ENCODE measurements around the gene SMARCC2. TPM values are rescaled to one million over a fixed set of nuclear protein-coding genes. Genes with fewer than 3 reads are reported as not detected.

The SMARCC2 gene
- total RNA-seq, 1 experiment from 2014 or later: 38.4 TPM

GRCh38 chr12:56129206-56129941 lies 59.9 kb downstream of the SMARCC2 start:
- POLR2A ChIA-PET (ENCODE audit: unreplicated experiment): interaction anchor here (0.6 to 0.7 kb wide), 3 partner anchors 29 to 222 kb away, joined by 4 to 6 read pairs (median 5); partner anchors contain the start of gene MYL6
- H3K9ac ChIP-seq (ENCODE audit: low read length): peak overlapping the region; percentile 84
- no TSS peak for BruUV-seq (replicated peaks)
- DNase-seq: peak; percentile 62
- H3K9me3 ChIP-seq (ENCODE audit: low read length): no peaks in the 10 kb centered on the region
- H3K27ac ChIP-seq (ENCODE audit: low read length): no peak overlapping the region; the same call in 1 of the 2 replicates
- CTCF ChIA-PET: no interaction called here
- no peaks in the 10 kb centered on the region for H3K27me3 ChIP-seq (ENCODE audit: low read length)
- no peaks in the 10 kb centered on the region for H3K9me2 ChIP-seq (replicated peaks; ENCODE audit: low read length)
- H3K36me3 ChIP-seq (ENCODE audit: low read depth, low read length): peaks cover 32% of the 10 kb centered on the region
- H3K79me2 ChIP-seq (ENCODE audit: low read length): peaks cover 25% of the 10 kb centered on the region
- peak; percentile 36 for ATAC-seq
- TF ChIP-seq CTCF (conservative IDR thresholded peaks at IDR 0.05; ENCODE audit: low read depth, low read length) (no peak), EZH2 (IDR thresholded peaks at IDR 0.05; ENCODE audit: low read length, unreplicated experiment) (no peak), EZH2phosphoT487 (IDR thresholded peaks at IDR 0.05; ENCODE audit: borderline replicate concordance, low read length) (no peak)
- H3K4me2 ChIP-seq (ENCODE audit: low read length): peak overlapping the region; percentile 100
- intact Hi-C loops (cut with micrococcal nuclease): no loop called here
- H3F3A ChIP-seq (ENCODE audit: low read length, unreplicated experiment): no peaks in the 10 kb centered on the region
- peak overlapping the region; percentile 85 for H2AFZ ChIP-seq (ENCODE audit: low read length)
- H3K4me3 ChIP-seq (ENCODE audit: low read length): peak overlapping the region; percentile 96
- H4K20me1 ChIP-seq (ENCODE audit: low read length): no peaks in the 10 kb centered on the region
- H3K4me1 ChIP-seq (ENCODE audit: insufficient read depth, low read length): peaks cover 27% of the 10 kb centered on the region

GRCh38 chr12:56128670-56129205 lies 60.5 kb downstream of the SMARCC2 start:
- Histone ChIP-seq H3K79me2 (ENCODE audit: low read length) (peaks cover 25% of the 10 kb centered on the region), H3K9ac (ENCODE audit: low read length) (peak overlapping the region; percentile 84), H3F3A (ENCODE audit: low read length, unreplicated experiment) (no peaks in the 10 kb centered on the region), H4K20me1 (ENCODE audit: low read length) (no peaks in the 10 kb centered on the region), H3K27me3 (ENCODE audit: low read length) (no peaks in the 10 kb centered on the region), H3K4me1 (ENCODE audit: insufficient read depth, low read length) (peaks cover 33% of the 10 kb centered on the region), H3K27ac (ENCODE audit: low read length) (no peak overlapping the region; the same call in 1 of the 2 replicates), H3K36me3 (ENCODE audit: low read depth, low read length) (peaks cover 26% of the 10 kb centered on the region), H2AFZ (ENCODE audit: low read length) (peak overlapping the region; percentile 85), H3K4me2 (ENCODE audit: low read length) (peak overlapping the region; percentile 100), H3K9me2 (replicated peaks; ENCODE audit: low read length) (no peaks in the 10 kb centered on the region), H3K9me3 (ENCODE audit: low read length) (no peaks in the 10 kb centered on the region), H3K4me3 (ENCODE audit: low read length) (peak overlapping the region; percentile 96)
- BruUV-seq (replicated peaks): no TSS peak
- no peak for DNase-seq
- TF ChIP-seq EZH2phosphoT487 (IDR thresholded peaks at IDR 0.05; ENCODE audit: borderline replicate concordance, low read length): no peak
- peak; percentile 6 for ATAC-seq
- ChIA-PET CTCF (interaction anchor here (1.7 to 1.8 kb wide), 2 partner anchors 10 to 60 kb away, joined by 11 to 17 read pairs; partner anchors contain the start of genes SMARCC2 and ZC3H10), POLR2A (ENCODE audit: unreplicated experiment) (interaction anchor here (0.6 to 1.4 kb wide), 5 partner anchors 30 to 93 kb away, joined by 4 to 17 read pairs (median 4); partner anchors contain the start of genes MYL6 and RNF41)
- intact Hi-C loops (cut with micrococcal nuclease): no loop called here

- Histone ChIP-seq H3F3A (ENCODE audit: low read length, unreplicated experiment) (no peaks in the 10 kb centered on the region), H3K9me2 (replicated peaks; ENCODE audit: low read length) (no peaks in the 10 kb centered on the region), H3K27me3 (ENCODE audit: low read length) (no peaks in the 10 kb centered on the region), H3K4me1 (ENCODE audit: insufficient read depth, low read length) (peaks cover 33% of the 10 kb centered on the region), H3K9ac (ENCODE audit: low read length) (peak within 1 kb of the TSS; percentile 84), H3K79me2 (ENCODE audit: low read length) (peaks cover 25% of the 10 kb centered on the region), H3K9me3 (ENCODE audit: low read length) (no peaks in the 10 kb centered on the region), H4K20me1 (ENCODE audit: low read length) (no peaks in the 10 kb centered on the region), H3K4me2 (ENCODE audit: low read length) (peak within 1 kb of the TSS; percentile 100), H3K4me3 (ENCODE audit: low read length) (peak within 1 kb of the TSS; percentile 96), H2AFZ (ENCODE audit: low read length) (peak within 1 kb of the TSS; percentile 85), H3K27ac (ENCODE audit: low read length) (peak within 1 kb of the TSS; percentile 39; the same call in 1 of the 2 replicates), H3K36me3 (ENCODE audit: low read depth, low read length) (peaks cover 20% of the 10 kb centered on the region; the same call in 1 of the 2 replicates)
- POLR2A ChIA-PET (ENCODE audit: unreplicated experiment): interaction anchor here (0.6 to 1.4 kb wide), 8 partner anchors 10 to 231 kb away, joined by 3 to 17 read pairs (median 4); partner anchors contain the start of genes MYL6, PA2G4, RNF41 and SMARCC2
- TSS peak; percentile 63 for BruUV-seq (replicated peaks)
- ATAC-seq: peak; percentile 90
- intact Hi-C loops (cut with micrococcal nuclease): loop anchor here (2.0 kb wide), 1 partner anchor 61 kb away; the partner anchor contains the start of gene SMARCC2
- DNase-seq: peak; percentile 100
- TF ChIP-seq CTCF (conservative IDR thresholded peaks at IDR 0.05; ENCODE audit: low read depth, low read length) (no peak), EZH2 (IDR thresholded peaks at IDR 0.05; ENCODE audit: low read length, unreplicated experiment) (no peak), EZH2phosphoT487 (IDR thresholded peaks at IDR 0.05; ENCODE audit: borderline replicate concordance, low read length) (no peak)
- CTCF ChIA-PET: interaction anchor here (0.5 to 1.8 kb wide), 7 partner anchors 9 to 132 kb away, joined by 3 to 17 read pairs (median 4); partner anchors contain the start of genes SMARCC2 and ZC3H10
Observed at GRCh38 chr12:56127888-56128669, 61.2 kb downstream of the SMARCC2 start, which contains the start of gene ESYT1. Gene ESYT1 (plus strand): TSS chr12:56128267. CDS start chr12:56128320, 53 bp downstream.
